GM18517 (cell line): ENCODE results near the gene DOCK2.
A peak's percentile ranks its signal among the peaks of the same experiment; 100 is the strongest.
"Not testable (repeated sequence)": the region's sequence is repeated elsewhere in the genome, so short reads cannot be mapped to it uniquely, and the experiment has no call there.

ENCODE experiments used
- ATAC-seq: cut with Tn5 transposase; IDR thresholded peaks from one replicate; pipeline ENCODE4 v1.9.1; 2021; ENCODE audit warnings: mild to moderate bottlenecking, moderate library complexity; ENCODE audit not compliant: unreplicated experiment

DOCK2 gene

GRCh38 chr5:169808880-169809279 lies 171.8 kb downstream of the DOCK2 start:
- ATAC-seq, result not testable (repeated sequence)

DNA sequence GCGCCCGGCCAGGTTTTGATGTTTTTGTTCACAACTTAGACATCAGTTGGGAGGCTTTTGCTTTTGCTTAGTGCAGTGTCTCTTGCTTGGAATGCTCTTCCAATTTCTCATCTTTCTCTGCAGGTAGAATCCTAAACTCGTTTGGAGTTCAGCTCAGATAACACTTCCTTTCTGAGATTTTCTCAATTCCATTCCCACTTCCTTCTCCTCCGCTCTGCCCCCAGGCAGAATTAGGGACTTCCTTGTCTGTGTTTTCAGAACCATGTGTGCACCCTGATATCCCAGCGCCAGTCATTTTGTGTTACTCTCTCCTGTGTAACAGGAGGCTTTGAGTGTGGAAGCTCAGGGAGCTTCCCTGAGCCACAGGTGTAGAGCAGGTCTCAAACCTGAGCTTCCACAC lies 172.2 kb downstream of the DOCK2 start:
- no peak for ATAC-seq

- no peak for ATAC-seq
Observed at GRCh38 chr5:169810524-169810923, 173.4 kb downstream of the DOCK2 start.

GRCh38 chr5:169811023-169811422 lies 173.9 kb downstream of the DOCK2 start:
- ATAC-seq, result no peak

DNA sequence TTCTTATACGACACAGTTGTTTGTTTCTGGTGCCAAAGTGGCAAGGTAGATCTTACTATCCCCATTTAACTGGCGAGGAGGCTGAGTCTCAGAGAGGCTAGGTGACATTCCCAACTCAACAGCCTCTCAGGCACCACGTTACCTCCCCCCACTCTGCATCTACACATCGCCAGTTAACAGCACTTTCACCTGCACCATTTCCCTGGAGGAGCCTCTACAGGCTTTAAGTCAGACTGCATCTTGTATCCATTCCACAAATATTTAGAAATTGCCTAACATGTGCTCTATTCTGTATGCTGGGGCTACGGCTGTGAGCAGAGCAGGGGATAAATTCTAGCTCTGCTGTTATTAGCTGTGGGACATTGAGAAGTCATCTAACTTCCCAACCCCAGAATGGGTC lies 174.6 kb downstream of the DOCK2 start:
- no peak for ATAC-seq

- ATAC-seq, result no peak
Observed at GRCh38 chr5:169812786-169813185, 175.7 kb downstream of the DOCK2 start.

GRCh38 chr5:169814045-169814444 lies 177.0 kb downstream of the DOCK2 start:
- ATAC-seq, result no peak

DNA sequence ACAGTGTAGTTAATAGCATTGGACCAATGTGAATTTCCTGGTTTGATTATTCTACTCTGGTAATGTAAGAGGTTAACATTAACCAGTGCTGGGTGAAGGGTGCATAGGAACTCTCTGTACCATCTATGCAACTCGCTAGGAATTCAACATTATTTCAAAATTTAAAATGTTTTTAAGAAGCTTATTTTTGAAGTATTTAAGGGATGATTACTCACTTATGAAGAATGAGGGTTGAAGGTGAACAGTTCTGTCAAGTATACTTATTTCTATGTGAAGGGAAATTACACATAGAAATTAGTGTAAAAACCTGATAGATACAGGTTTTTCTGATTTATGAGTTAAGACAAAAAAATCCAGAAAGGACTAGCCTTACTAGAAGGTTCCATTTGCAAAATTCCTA lies 177.4 kb downstream of the DOCK2 start:
- no peak for ATAC-seq

GRCh38 chr5:169817031-169817430 lies 180.0 kb downstream of the DOCK2 start:
- no peak for ATAC-seq

- ATAC-seq, result no peak
Observed at GRCh38 chr5:169826618-169827017, 189.5 kb downstream of the DOCK2 start.

GRCh38 chr5:169827769-169828168 lies 190.7 kb downstream of the DOCK2 start:
- ATAC-seq, result no peak

- ATAC-seq, result no peak
Observed at GRCh38 chr5:169828385-169828784, 191.3 kb downstream of the DOCK2 start.

DNA sequence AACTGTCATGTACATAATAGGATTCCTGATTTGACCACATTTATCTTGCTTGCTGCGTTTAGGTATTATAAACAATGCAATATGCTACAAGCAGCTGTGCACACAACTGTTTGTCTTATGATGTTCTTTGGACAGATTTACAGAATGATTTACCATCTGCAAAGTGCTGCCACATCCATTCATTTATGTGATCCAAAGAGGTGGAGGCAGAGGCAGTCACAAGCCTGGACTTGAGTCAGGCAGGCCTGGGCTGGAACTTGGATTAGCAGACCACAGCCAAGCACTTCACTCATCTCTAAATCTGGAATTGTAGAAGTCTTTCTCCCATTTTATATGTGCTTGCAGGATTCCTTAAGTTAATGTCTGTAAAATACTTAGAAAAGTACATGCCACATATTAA lies 194.3 kb downstream of the DOCK2 start:
- ATAC-seq, result no peak

GRCh38 chr5:169832304-169832703 lies 195.2 kb downstream of the DOCK2 start:
- no peak for ATAC-seq

GRCh38 chr5:169832845-169833244 lies 195.8 kb downstream of the DOCK2 start:
- no peak for ATAC-seq

- not testable (repeated sequence) for ATAC-seq
Observed at GRCh38 chr5:169833681-169834292, 196.7 kb downstream of the DOCK2 start.

GRCh38 chr5:169834540-169834939 lies 197.5 kb downstream of the DOCK2 start:
- ATAC-seq, result not testable (repeated sequence)

- ATAC-seq, result no peak
Observed at GRCh38 chr5:169836835-169837536, 199.9 kb downstream of the DOCK2 start.

- ATAC-seq, result no peak
Observed at GRCh38 chr5:169837686-169838085, 200.6 kb downstream of the DOCK2 start.

GRCh38 chr5:169838688-169839087 lies 201.6 kb downstream of the DOCK2 start:
- ATAC-seq, result peak; percentile 78

- no peak for ATAC-seq
Observed at GRCh38 chr5:169840405-169840804, 203.3 kb downstream of the DOCK2 start.

DNA sequence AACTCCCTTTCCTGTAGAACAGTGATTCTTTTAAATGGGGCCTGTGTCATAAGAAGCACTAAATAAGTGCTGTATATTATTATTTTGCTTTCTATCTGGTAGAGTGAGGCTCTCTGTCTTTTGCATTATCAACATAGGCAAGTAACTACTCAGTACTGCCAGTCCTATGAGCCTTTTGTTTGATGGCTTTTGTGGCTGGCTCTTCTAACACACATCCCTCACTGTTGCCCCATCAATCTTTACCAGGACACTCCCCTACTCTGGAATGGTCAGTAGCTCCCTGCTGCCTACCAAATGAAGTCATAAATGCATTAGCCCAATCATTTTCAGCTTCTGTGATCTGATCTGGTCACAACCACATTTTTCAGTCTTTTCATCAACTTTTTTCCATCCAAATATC lies 205.6 kb downstream of the DOCK2 start:
- ATAC-seq, result no peak

DNA sequence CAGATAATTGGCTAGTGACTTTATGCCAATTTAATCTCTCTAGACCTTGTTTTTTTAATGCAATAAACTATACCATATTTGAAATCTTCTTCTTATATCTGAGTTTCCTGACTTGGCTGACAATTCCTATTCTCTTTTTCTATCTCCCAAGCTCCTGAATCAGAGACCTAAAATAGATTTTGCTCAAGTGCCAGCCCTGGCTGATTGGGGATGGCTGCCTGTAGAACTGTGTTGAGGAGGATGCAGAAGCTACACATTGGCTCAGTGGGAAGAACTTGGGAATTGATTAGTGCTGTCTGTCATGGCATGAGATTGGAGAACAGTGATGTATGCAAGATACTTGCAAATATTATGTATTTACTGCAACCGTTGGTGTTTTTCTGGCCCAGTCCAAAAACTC lies 210.4 kb downstream of the DOCK2 start:
- no peak for ATAC-seq
